Fibroblast of skin of right quadriceps (primary cell): Measurements from ENCODE around the gene ZNF746.
A peak's percentile ranks its signal among the peaks of the same experiment; 100 is the strongest.
"Not testable (repeated sequence)": the region's sequence is repeated elsewhere in the genome, so short reads cannot be mapped to it uniquely, and the experiment has no call there.

Experiments used
- DNase-seq: peaks from one replicate; pipeline ENCODE4 v3.0.0-alpha.2; 2013

ZNF746 gene

GRCh38 chr7:149457766-149458165, 39.8 kb downstream of the ZNF746 start:
- no peak for DNase-seq

GRCh38 chr7:149456506-149457421, 40.8 kb downstream of the ZNF746 start:
- peak; percentile 7 for DNase-seq

GRCh38 chr7:149455175-149455950, 42.2 kb downstream of the ZNF746 start:
- DNase-seq = no peak

GRCh38 chr7:149454750-149455149, 42.9 kb downstream of the ZNF746 start:
- DNase-seq = no peak

- no peak for DNase-seq
Measured at GRCh38 chr7:149454006-149454405, 43.6 kb downstream of the ZNF746 start.

GRCh38 chr7:149450821-149451220, 46.8 kb downstream of the ZNF746 start:
- DNase-seq = no peak

GRCh38 chr7:149449897-149450296, 47.7 kb downstream of the ZNF746 start:
- no peak for DNase-seq

- DNase-seq = no peak
Measured at GRCh38 chr7:149448961-149449360, 48.6 kb downstream of the ZNF746 start.

GRCh38 chr7:149446026-149446425, 51.6 kb downstream of the ZNF746 start:
- not testable (repeated sequence) for DNase-seq

- DNase-seq = no peak
Measured at GRCh38 chr7:149444287-149444686, 53.3 kb downstream of the ZNF746 start.

GRCh38 chr7:149443523-149443922, 54.1 kb downstream of the ZNF746 start:
- no peak for DNase-seq

GRCh38 chr7:149442924-149443323, 54.7 kb downstream of the ZNF746 start:
- DNase-seq = no peak

GRCh38 chr7:149440222-149440621, 57.4 kb downstream of the ZNF746 start:
- DNase-seq = no peak

GRCh38 chr7:149436358-149436757, 61.3 kb downstream of the ZNF746 start:
- no peak for DNase-seq

GRCh38 chr7:149433124-149433523, 64.5 kb downstream of the ZNF746 start:
- no peak for DNase-seq

- DNase-seq = no peak
Measured at GRCh38 chr7:149432121-149432691, 65.4 kb downstream of the ZNF746 start.

GRCh38 chr7:149431486-149432120, 66.0 kb downstream of the ZNF746 start:
- DNase-seq = no peak

- no peak for DNase-seq
Measured at GRCh38 chr7:149430192-149430591, 67.4 kb downstream of the ZNF746 start.

GRCh38 chr7:149427893-149428292, 69.7 kb downstream of the ZNF746 start:
- DNase-seq = no peak

- DNase-seq = no peak
Measured at GRCh38 chr7:149427096-149427680, 70.4 kb downstream of the ZNF746 start.

- no peak for DNase-seq
Measured at GRCh38 chr7:149423449-149424110, 74.0 kb downstream of the ZNF746 start.

GRCh38 chr7:149422914-149423301, 74.7 kb downstream of the ZNF746 start:
- DNase-seq = no peak
